Astrocyte (in vitro differentiated cells and primary cell): ENCODE results near the gene GTSE1.

Experiments used
- EZH2 ChIP-seq: IDR thresholded peaks from 2 replicates; pipeline ENCODE4 v1.6.1; 2012; ENCODE audit warnings: mild to moderate bottlenecking, low read length, inconsistent platforms; ENCODE audit not compliant: insufficient read depth
- TF ChIP-seq, protein P1 (sequence below): IDR thresholded peaks from 2 replicates; pipeline ENCODE4 v1.5.1; 2011; ENCODE audit warnings: low read depth, mild to moderate bottlenecking, inconsistent platforms, low read length, moderate library complexity; ENCODE audit not compliant: insufficient read depth

DNA sequence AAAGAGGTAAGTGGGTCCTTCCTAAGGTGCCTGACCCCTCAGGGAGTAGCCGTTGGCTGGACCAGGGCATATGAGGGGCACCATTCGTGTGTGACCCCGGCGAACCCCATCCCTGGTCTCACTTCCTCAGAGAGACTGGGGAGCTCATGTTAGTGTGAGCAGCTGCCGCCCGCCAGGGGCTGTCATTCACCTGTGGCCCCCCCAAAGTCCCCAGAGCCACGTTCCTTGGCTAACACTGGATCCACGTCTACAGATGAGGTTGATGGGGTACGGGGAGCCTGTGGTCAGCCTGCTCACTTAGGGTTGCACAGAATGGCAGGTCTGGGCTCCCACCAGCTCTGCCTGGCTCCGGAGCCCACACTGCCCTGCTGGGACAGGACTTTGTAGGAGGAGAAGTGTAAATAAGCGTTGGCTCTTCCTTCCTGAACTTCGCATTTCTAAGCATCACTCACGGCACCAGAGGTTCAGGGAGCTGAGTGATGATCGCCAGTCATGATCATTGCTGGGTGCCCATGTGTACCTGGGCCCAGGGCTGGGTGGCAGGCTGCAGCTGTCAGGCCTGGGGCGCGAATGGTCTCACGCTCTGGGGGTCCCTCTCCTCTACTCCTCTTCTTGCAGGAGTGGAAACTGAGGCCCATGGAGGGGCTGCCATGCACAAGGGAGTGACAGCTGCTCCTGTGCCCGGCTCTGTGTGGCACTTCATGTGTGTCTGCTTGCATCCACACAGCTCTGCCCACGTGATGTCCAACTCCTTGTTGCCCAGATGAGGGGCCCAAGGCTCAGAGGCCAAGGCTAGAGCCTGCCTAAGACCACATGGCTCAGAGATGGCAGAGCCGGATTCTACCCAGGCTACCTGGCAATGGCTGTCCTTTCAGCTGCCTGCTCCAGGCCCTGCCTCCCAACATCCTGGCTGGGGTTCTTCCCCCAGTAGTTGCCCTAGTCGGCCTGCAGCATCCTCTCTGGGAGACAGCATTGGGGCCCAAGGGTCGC lies 17.7 kb upstream of the GTSE1 start:
- TF ChIP-seq, protein P1, sequence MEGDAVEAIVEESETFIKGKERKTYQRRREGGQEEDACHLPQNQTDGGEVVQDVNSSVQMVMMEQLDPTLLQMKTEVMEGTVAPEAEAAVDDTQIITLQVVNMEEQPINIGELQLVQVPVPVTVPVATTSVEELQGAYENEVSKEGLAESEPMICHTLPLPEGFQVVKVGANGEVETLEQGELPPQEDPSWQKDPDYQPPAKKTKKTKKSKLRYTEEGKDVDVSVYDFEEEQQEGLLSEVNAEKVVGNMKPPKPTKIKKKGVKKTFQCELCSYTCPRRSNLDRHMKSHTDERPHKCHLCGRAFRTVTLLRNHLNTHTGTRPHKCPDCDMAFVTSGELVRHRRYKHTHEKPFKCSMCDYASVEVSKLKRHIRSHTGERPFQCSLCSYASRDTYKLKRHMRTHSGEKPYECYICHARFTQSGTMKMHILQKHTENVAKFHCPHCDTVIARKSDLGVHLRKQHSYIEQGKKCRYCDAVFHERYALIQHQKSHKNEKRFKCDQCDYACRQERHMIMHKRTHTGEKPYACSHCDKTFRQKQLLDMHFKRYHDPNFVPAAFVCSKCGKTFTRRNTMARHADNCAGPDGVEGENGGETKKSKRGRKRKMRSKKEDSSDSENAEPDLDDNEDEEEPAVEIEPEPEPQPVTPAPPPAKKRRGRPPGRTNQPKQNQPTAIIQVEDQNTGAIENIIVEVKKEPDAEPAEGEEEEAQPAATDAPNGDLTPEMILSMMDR = no peak
- TF ChIP-seq EZH2 = no peak
